GM12891 (cell line): Measurements from ENCODE around the gene SF3B3.

Experiments used
- DNase-seq: peaks from one replicate; pipeline ENCODE4 v3.0.0; 2011; ENCODE audit warnings: low spot score; ENCODE audit not compliant: insufficient read length
- FAIRE-seq: peaks from 2 replicates; lab custom pipeline; 2011; peaks lifted over from hg19 to GRCh38; lab: Jason Lieb, UNC
- PAX5 ChIP-seq: IDR thresholded peaks from 2 replicates; pipeline ENCODE4 v1.6.1; 2011; ENCODE audit warnings: low read length, moderate library complexity, mild to moderate bottlenecking; ENCODE audit not compliant: insufficient read depth, severe bottlenecking
- POLR2A ChIP-seq: IDR thresholded peaks from 2 replicates; pipeline ENCODE4 v1.6.1; 2011; ENCODE audit warnings: low read depth, low read length, control low read depth
- POLR2AphosphoS5 ChIP-seq: IDR thresholded peaks from 2 replicates; pipeline ENCODE4 v1.6.1; 2011; ENCODE audit warnings: low read depth, low read length, control low read depth
- POU2F2 ChIP-seq: IDR thresholded peaks from 2 replicates; pipeline ENCODE4 v1.6.1; 2011; ENCODE audit warnings: low read depth, mild to moderate bottlenecking, control low read depth, low read length, moderate library complexity
- SPI1 ChIP-seq: IDR thresholded peaks from 2 replicates; pipeline ENCODE4 v1.6.1; 2011; ENCODE audit warnings: low read depth, low read length, control low read depth
- TAF1 ChIP-seq: IDR thresholded peaks from 2 replicates; pipeline ENCODE4 v1.6.1; 2011; ENCODE audit warnings: low read depth, low read length, control low read depth

Gene SF3B3

DNA sequence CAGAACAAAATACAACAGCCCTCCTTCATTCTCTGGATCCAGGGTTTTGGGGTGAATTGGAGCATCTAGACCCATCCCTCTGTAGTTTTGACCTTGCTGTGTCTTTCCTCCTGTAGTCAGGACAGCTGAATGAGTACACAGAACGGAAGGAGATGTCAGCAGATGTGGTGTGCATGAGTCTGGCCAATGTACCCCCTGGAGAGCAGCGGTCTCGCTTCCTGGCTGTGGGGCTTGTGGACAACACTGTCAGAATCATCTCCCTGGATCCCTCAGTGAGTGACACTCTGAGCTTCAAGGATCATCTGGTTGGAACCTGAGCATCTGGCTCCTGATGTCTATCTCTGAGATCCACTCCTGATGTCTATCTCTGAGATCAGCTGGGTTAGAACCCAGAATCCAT, 32.4 kb downstream of the SF3B3 start:
- no peak for TF ChIP-seq SPI1
- TF ChIP-seq TAF1: no peak
- TF ChIP-seq POLR2AphosphoS5: no peak
- TF ChIP-seq POU2F2: no peak
- TF ChIP-seq POLR2A: no peak
- TF ChIP-seq PAX5: no peak
- no peak for FAIRE-seq
- DNase-seq: no peak

DNA sequence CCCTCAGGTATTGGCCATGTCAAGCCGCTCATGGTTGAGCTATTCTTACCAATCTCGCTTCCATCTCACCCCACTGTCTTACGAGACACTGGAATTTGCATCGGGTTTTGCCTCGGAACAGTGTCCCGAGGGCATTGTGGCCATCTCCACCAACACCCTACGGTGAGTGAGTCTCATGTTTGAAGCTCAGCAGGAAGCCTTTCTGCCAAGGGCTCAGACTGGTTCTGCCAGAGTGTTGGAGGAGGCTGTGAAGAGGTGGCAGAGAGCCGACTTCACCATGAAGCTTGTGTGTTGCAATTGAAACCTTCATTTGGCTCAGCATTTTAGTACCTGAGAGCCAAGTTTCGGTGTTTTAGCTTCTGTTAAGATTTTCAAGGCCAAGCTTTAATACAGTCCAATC, 38.0 kb downstream of the SF3B3 start:
- TF ChIP-seq PAX5 (no peak), POLR2AphosphoS5 (no peak), TAF1 (no peak), POLR2A (no peak), SPI1 (no peak), POU2F2 (no peak)
- FAIRE-seq (no peak), DNase-seq (no peak)

DNA sequence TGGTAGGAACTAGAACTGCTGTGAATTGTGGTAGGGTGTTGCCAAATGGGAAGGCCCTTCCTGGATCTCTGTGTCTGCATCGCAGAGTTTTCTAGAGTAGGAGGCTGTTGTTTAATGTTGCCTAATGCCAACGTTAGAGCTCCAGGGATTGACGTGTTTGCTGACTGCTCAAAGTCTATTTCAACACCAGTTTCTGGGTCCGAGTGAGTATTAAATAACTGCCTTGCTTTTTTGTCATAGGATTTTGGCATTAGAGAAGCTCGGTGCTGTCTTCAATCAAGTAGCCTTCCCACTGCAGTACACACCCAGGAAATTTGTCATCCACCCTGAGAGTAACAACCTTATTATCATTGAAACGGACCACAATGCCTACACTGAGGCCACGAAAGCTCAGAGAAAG, 40.0 kb downstream of the SF3B3 start:
- no peak for DNase-seq
- no peak for FAIRE-seq
- TF ChIP-seq POLR2A: no peak
- no peak for TF ChIP-seq SPI1
- no peak for TF ChIP-seq POLR2AphosphoS5
- no peak for TF ChIP-seq PAX5
- TF ChIP-seq TAF1: no peak

DNA sequence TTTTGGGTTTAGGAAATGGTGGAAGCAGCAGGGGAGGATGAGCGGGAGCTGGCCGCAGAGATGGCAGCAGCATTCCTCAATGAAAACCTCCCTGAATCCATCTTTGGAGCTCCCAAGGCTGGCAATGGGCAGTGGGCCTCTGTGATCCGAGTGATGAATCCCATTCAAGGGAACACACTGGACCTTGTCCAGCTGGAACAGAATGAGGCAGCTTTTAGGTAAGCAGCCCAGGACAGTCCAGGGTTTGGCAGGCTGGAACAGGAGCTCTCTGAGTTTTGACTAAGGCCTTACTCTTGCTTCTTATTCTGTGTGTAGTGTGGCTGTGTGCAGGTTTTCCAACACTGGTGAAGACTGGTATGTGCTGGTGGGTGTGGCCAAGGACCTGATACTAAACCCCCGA, 41.4 kb downstream of the SF3B3 start:
- FAIRE-seq (no peak), DNase-seq (no peak)
- TF ChIP-seq SPI1 (no peak), TAF1 (no peak), POLR2A (no peak), PAX5 (no peak), POU2F2 (no peak), POLR2AphosphoS5 (no peak)

DNA sequence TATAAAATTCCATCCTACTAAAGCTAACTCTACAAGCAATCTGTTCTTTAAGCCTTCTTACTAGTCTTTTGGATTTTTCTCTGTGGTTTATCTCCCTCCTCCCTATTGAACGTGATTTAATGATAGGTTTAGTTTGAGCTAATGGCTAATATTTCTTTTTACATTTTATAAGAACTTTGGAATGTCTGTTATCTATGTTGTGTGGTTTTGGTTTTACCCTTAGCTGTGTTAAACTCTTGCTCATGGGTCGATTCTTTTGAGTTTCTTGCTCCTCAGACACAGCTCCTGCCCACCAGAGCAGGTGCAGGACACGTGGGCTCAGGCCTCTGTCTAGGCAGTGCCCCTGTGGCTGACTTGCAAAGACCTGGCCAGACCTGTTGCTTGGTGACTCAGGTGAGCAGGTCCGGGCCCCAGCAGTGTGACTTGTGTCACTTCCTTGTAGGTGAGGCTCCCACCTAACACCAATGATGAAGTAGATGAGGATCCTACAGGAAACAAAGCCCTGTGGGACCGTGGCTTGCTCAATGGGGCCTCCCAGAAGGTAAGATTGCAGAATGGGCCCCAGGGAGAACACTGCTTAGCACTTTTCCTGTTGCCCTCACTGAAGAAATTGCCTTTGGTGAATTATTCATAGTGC, 45.1 kb downstream of the SF3B3 start:
- DNase-seq (no peak), FAIRE-seq (no peak)
- TF ChIP-seq POLR2A (no peak), TAF1 (no peak), POLR2AphosphoS5 (no peak), POU2F2 (no peak), PAX5 (no peak), SPI1 (no peak)

DNA sequence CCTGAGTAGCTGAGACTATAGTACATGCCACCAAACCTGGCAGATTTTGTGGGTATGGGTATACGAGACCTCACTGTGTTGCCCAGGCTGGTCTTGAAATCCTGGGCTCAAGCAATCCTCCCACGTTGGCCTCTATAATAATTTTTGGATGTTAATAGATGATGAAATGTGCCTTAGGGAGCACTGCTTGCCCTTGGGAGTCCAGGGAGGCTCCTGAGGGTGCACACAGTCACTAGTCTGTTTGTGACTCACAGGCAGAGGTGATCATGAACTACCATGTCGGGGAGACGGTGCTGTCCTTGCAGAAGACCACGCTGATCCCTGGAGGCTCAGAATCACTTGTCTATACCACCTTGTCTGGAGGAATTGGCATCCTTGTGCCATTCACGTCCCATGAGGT, 46.1 kb downstream of the SF3B3 start:
- FAIRE-seq (no peak), DNase-seq (no peak)
- TF ChIP-seq TAF1: no peak
- no peak for TF ChIP-seq SPI1
- TF ChIP-seq POU2F2: no peak
- no peak for TF ChIP-seq POLR2AphosphoS5
- TF ChIP-seq POLR2A: no peak
- TF ChIP-seq PAX5: no peak

DNA sequence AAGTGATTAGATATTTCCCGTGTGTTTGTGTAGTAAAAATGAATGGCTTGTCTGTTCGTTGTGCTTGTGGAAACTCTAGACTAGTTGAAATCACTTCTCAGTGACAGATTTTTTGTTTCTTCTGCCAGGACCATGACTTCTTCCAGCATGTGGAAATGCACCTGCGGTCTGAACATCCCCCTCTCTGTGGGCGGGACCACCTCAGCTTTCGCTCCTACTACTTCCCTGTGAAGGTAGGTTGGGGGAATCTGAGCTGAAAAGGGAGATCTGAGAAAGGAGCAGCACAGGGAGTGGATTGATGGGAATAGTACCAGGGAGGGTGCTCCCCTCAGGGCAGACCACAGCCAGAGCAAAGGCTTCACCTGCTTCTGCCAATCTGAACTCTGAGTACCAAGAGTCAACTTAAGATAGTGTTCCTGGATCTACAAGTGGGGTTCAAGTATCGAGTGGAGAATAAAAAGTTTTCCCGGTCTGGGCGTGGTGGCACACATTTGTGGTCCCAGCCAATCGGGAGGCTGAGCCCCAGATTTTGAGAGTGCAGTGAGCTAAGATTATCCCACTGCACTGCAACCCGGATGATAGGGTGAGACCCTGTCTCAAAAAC, 47.5 kb downstream of the SF3B3 start:
- TF ChIP-seq POU2F2 (no peak), PAX5 (no peak), SPI1 (no peak), TAF1 (no peak), POLR2AphosphoS5 (no peak), POLR2A (no peak)
- FAIRE-seq: no peak

DNA sequence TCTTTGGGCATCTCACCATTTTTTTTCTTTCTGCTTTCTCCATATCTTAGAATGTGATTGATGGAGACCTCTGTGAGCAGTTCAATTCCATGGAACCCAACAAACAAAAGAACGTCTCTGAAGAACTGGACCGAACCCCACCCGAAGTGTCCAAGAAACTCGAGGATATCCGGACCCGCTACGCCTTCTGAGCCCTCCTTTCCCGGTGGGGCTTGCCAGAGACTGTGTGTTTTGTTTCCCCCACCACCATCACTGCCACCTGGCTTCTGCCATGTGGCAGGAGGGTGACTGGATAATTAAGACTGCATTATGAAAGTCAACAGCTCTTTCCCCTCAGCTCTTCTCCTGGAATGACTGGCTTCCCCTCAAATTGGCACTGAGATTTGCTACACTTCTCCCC, 48.0 kb downstream of the SF3B3 start:
- DNase-seq (no peak), FAIRE-seq (no peak)
- TF ChIP-seq POU2F2: no peak
- TF ChIP-seq SPI1: no peak
- no peak for TF ChIP-seq PAX5
- no peak for TF ChIP-seq TAF1
- TF ChIP-seq POLR2AphosphoS5: no peak
- TF ChIP-seq POLR2A: no peak

More for the DNA sequence above, 47.5 kb downstream of the SF3B3 start:
- no peak for DNase-seq

DNA sequence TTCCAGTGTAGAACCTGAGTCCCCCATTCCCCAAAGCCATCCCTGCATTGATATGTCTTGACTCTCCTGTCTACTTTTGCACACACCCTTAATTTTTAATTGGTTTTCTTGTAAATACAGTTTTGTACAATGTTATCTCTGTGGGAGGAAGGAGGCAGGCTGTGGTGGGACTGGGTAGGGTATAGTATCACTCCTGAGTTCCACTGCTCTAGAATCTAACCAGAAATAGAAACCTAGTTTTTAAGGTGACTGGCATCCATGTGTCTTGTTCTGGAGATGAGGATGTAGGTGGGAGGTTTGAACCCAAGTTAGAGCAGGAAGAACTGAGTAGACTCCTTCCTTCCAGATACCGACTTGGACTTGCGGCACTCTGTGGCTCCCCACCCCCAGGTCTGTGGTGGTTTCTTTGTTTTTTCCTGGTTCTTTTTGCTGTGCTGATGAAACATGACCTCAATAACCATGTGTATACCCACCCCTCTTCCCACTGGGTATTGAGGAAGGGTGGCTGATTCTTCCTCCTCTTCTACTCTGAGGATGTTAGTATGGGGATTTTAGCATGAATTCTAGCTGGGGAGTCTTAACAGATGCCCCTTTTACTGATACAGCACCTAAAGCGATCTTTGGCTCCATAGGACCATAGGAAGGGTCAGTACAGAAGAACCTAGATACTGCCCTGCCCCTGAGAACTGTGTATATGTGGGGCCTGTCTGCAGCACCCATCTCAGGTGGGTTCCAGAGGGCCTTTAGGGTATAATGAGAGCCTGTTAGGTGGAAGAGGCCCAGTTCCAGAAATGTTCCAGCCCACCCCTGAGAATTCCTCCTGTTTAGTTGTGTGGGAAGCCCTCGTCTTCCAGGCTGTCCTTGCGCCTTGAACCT, 48.7 kb downstream of the SF3B3 start:
- FAIRE-seq (no peak), DNase-seq (no peak)
- no peak for TF ChIP-seq POU2F2
- no peak for TF ChIP-seq POLR2A
- no peak for TF ChIP-seq PAX5
- TF ChIP-seq SPI1: no peak
- no peak for TF ChIP-seq TAF1
- TF ChIP-seq POLR2AphosphoS5: no peak
